ENCODE measurements around the gene RGL3. TPM values are rescaled to one million over a fixed set of nuclear protein-coding genes. Genes with fewer than 3 reads are reported as not detected.
A peak's percentile ranks its signal among the peaks of the same experiment; 100 is the strongest.
"Not testable (repeated sequence)": the region's sequence is repeated elsewhere in the genome, so short reads cannot be mapped to it uniquely, and the experiment has no call there.

RGL3 gene
- total RNA-seq, 2 donors from 2014 or later = 13.8 to 32.7 TPM

- peaks cover 15% of the 10 kb centered on the region for H3K4me1 ChIP-seq
- no peaks in the 10 kb centered on the region for H3K36me3 ChIP-seq
- H3K9me3 ChIP-seq = no peaks in the 10 kb centered on the region
- DNase-seq = no peak
- H3K4me3 ChIP-seq = no peak overlapping the region
- no peak for TF ChIP-seq CTCF (IDR thresholded peaks at IDR 0.05)
- intact Hi-C loops (cut with DNase I) = loop anchor here (5.0 kb wide), 2 partner anchors 67 to 88 kb away; no protein-coding TSS in a partner anchor
- no peaks in the 10 kb centered on the region for H3K27me3 ChIP-seq
- peak overlapping the region in 1 of 2 donors; percentile 88 for H3K9ac ChIP-seq (ENCODE audit: low read depth in 2 of 2, low read length in 2 of 2)
- peak overlapping the region; percentile 82 for H3K27ac ChIP-seq
Measured at GRCh38 chr19:11379857-11380350, 39.2 kb downstream of the RGL3 start.

DNA sequence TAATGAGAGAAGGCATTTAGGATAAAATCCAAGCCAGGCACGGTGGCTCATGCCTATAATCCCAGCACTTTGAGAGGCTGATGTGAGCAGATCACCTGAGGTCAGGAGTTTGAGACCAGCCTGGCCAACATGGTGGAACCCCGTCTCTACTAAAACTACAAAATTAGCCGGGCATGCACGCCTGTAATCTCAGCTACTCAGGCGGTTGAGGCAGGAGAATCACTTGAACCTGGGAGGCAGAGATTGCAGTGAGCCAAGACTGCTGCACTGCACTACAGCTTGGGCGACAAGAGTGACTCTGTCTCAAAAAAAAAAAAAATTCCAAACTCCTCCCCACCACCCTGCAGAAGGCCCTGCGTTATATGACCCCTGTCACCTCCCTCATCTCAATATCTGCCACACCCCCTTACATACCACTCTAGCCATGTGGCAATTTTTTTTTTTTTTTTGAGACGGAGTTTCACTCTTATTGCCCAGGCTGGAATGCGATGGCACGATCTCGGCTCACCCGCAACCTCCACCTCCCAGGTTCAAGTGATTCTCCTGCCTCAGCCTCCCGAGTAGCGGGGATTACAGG, 39.8 kb downstream of the RGL3 start:
- DNase-seq; H3K27ac ChIP-seq; H3K36me3 ChIP-seq; H3K9me3 ChIP-seq; intact Hi-C loops (cut with DNase I); H3K9ac ChIP-seq (ENCODE audit: low read depth in 2 of 2, low read length in 2 of 2); H3K4me3 ChIP-seq; H3K27me3 ChIP-seq: not testable (repeated sequence)
- H3K4me1 ChIP-seq = peaks cover 15% of the 10 kb centered on the region

DNA sequence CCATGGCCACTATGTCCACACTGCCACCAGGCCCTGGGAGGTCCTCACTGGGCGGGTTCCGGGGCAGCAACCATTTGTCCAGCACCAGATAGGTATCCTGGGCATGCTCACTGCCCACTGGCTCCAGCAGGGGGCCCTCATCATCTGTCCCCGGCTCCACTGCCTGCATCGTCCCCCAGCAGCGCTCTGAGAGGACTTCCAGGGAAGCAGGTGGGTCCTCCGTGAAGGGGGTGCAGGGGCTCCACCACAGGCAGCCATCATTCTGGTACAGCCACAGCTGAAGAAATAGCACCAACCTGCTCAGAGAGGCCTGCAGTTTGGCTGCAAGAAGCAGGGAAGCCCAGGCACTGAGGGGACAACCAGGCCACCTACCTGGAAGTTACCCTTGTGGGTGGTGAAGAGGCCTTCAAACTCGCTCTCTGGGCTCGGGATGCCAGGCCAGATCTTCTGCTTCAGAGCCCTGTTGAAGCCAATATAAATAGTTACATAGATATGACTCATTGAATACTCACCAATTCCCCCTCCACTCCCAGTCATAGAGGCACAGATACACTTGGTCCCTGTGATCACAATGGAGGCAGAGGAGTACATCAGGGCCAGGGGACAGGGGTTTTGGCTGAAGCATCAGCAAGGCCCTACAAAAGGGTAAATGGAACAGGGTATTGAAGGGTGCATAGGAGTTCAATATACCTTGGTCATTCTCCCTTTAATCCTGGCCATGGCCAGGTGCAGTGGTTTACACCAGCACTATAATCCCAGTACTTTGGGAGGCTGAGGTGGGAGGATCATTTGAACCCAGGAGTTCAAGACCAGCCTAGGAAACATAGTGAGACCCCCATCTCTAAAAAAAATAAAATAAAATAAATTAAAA, 40.6 kb downstream of the RGL3 start:
- peak; percentile 48 for TF ChIP-seq CTCF (IDR thresholded peaks at IDR 0.05)
- DNase-seq = peak; percentile 55
- Histone ChIP-seq H3K36me3 (no peaks in the 10 kb centered on the region), H3K27ac (no peak overlapping the region), H3K9ac (ENCODE audit: low read depth in 2 of 2, low read length in 2 of 2) (no peak overlapping the region), H3K9me3 (no peaks in the 10 kb centered on the region), H3K4me3 (no peak overlapping the region), H3K4me1 (peaks cover 15% of the 10 kb centered on the region), H3K27me3 (no peaks in the 10 kb centered on the region)
- intact Hi-C loops (cut with DNase I) = no loop called here

DNA sequence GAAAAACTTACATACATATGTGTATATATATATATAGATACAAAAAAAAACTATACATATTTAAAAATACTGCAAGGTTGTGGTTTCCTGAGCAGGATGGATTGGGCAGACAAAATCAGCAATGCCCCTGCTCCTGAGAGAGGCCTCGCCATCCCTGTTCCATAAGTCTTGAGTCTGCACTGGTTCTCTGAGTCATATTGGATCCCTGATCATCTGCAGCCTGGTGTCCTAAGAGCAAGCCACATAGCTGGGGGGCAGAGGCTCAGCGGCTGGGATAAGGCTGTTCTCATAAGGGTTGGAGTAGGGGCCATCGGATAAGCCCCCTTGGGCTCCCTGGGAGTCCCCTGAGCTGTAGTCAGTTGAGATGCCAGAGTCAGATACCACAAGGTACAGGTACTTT, 41.4 kb downstream of the RGL3 start:
- Histone ChIP-seq H3K36me3 (no peaks in the 10 kb centered on the region), H3K27me3 (no peaks in the 10 kb centered on the region), H3K4me1 (peaks cover 10% of the 10 kb centered on the region), H3K9me3 (no peaks in the 10 kb centered on the region), H3K27ac (peak overlapping the region; percentile 5), H3K4me3 (no peak overlapping the region), H3K9ac (ENCODE audit: low read depth in 2 of 2, low read length in 2 of 2) (no peak overlapping the region)
- no peak for DNase-seq
- TF ChIP-seq CTCF (IDR thresholded peaks at IDR 0.05) = no peak
- intact Hi-C loops (cut with DNase I) = no loop called here

DNA sequence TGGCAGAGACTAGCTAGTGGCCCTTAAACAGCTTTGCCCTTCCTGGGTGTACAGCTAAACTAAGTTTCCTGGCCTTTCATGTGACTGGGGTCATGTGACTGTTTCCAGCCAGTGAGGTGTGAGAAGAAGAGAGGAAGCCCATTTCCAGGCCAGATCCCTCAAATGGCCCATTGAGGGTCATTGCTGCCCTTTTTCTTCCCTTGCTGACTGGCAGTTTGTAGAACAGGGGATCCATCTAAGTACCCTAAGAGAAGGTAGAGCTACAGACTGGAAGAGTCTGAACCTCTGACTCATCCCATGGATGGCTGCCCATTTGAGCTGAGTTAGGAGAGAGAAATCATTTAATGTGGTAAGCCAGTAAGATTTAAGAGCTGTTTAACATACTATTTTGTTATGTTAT, 41.9 kb downstream of the RGL3 start:
- Histone ChIP-seq H3K36me3 (no peaks in the 10 kb centered on the region), H3K27me3 (no peaks in the 10 kb centered on the region), H3K27ac (peak overlapping the region; percentile 5), H3K4me1 (peaks cover 10% of the 10 kb centered on the region), H3K4me3 (no peak overlapping the region), H3K9me3 (no peaks in the 10 kb centered on the region), H3K9ac (ENCODE audit: low read depth in 2 of 2, low read length in 2 of 2) (no peak overlapping the region)
- DNase-seq = no peak
- intact Hi-C loops (cut with DNase I) = no loop called here
- no peak for TF ChIP-seq CTCF (IDR thresholded peaks at IDR 0.05)
